Liver (tissue), 9 donors: ENCODE data around the gene NTPCR. TPM values are rescaled to one million over a fixed set of nuclear protein-coding genes. Genes with fewer than 3 reads are reported as not detected.
"Not testable (repeated sequence)": the region's sequence is repeated elsewhere in the genome, so short reads cannot be mapped to it uniquely, and the experiment has no call there.

Experiments used
- DNase-seq: peaks from one replicate; pipeline ENCODE4 v3.0.0-alpha.2; 2017; ENCODE audit warnings: low spot score
- H3K27ac ChIP-seq, 2 donors: one replicate each; pipeline ENCODE4 v1.7.0; 2013; ENCODE audit warnings: inconsistent platforms in 2 of 2, low read length in 2 of 2, control low read depth in 1 of 2, low read depth in 1 of 2, mild to moderate bottlenecking in 1 of 2
- H3K27me3 ChIP-seq, 4 donors: one replicate each; pipeline versions ENCODE4 v1.6.1 to v1.7.0; 2013; ENCODE audit warnings: low read length in 3 of 4, inconsistent platforms in 1 of 4, mild to moderate bottlenecking in 1 of 4, moderate library complexity in 1 of 4; ENCODE audit not compliant: control insufficient read depth in 4 of 4, insufficient read depth in 4 of 4
- H3K36me3 ChIP-seq, 4 donors: one replicate each; pipeline versions ENCODE4 v1.6.1 to v1.7.0; 2013; ENCODE audit warnings: low read length in 3 of 4, mild to moderate bottlenecking in 3 of 4, low read depth in 1 of 4, moderate library complexity in 1 of 4; ENCODE audit not compliant: control insufficient read depth in 4 of 4, insufficient read depth in 3 of 4
- H3K4me1 ChIP-seq, 4 donors: one replicate each; pipeline versions ENCODE4 v1.6.1 to v1.7.0; 2013; ENCODE audit warnings: low read length in 3 of 4, mild to moderate bottlenecking in 3 of 4, moderate library complexity in 1 of 4; ENCODE audit not compliant: control insufficient read depth in 4 of 4, insufficient read depth in 4 of 4
- H3K4me3 ChIP-seq, 3 donors: one replicate each; pipeline versions ENCODE4 v1.6.1 to v1.7.0; 2013; ENCODE audit warnings: low read length in 3 of 3, control low read depth in 1 of 3, low read depth in 1 of 3, mild to moderate bottlenecking in 1 of 3
- H3K9ac ChIP-seq, 2 donors: one replicate each; pipeline ENCODE4 v1.7.0; 2013; ENCODE audit warnings: low read length in 2 of 2, mild to moderate bottlenecking in 2 of 2, moderate library complexity in 2 of 2, control low read depth in 1 of 2, low read depth in 1 of 2
- H3K9me3 ChIP-seq, 4 donors: one replicate each; pipeline versions ENCODE4 v1.6.1 to v1.7.0; 2013; ENCODE audit warnings: low read length in 3 of 4; ENCODE audit not compliant: control insufficient read depth in 4 of 4
- EGR1 ChIP-seq, 2 donors: IDR thresholded peaks; 2 replicates each; pipeline ENCODE4 v1.6.1; 2016 to 2018; ENCODE audit warnings: antibody characterized with exemption in 2 of 2, low read depth in 2 of 2
- FOXA1 ChIP-seq: IDR thresholded peaks from 2 replicates; pipeline ENCODE4 v1.6.1; 2016; ENCODE audit warnings: antibody characterized with exemption
- FOXA2 ChIP-seq: IDR thresholded peaks from 2 replicates; pipeline ENCODE4 v1.6.1; 2016; ENCODE audit warnings: antibody characterized with exemption
- HNF4A ChIP-seq, 2 donors: conservative IDR thresholded peaks; 2 replicates each; pipeline ENCODE4 v1.6.1; 2016; ENCODE audit warnings: antibody characterized with exemption in 2 of 2, mild to moderate bottlenecking in 2 of 2
- HNF4G ChIP-seq: IDR thresholded peaks from 2 replicates; pipeline ENCODE4 v1.6.1; 2016; ENCODE audit warnings: antibody characterized with exemption
- JUND ChIP-seq, 2 donors: IDR thresholded peaks; 2 replicates each; pipeline ENCODE4 v1.6.1; 2016; ENCODE audit warnings: antibody characterized with exemption in 2 of 2
- NR2F2 ChIP-seq: IDR thresholded peaks from 2 replicates; pipeline ENCODE4 v1.6.1; 2016; ENCODE audit warnings: antibody characterized with exemption
- RAD21 ChIP-seq, 2 donors: IDR thresholded peaks; 2 replicates each; pipeline ENCODE4 v1.6.1; 2016; ENCODE audit warnings: antibody characterized with exemption in 2 of 2, mild to moderate bottlenecking in 2 of 2
- REST ChIP-seq: IDR thresholded peaks from 2 replicates; pipeline ENCODE4 v1.6.1; 2016; ENCODE audit warnings: antibody characterized with exemption, mild to moderate bottlenecking
- RXRA ChIP-seq, 2 donors: IDR thresholded peaks; 2 replicates each; pipeline ENCODE4 v1.6.1; 2017 to 2018; ENCODE audit warnings: antibody characterized with exemption in 2 of 2, mild to moderate bottlenecking in 1 of 2
- YY1 ChIP-seq: IDR thresholded peaks from 2 replicates; pipeline ENCODE4 v1.6.1; 2016; ENCODE audit warnings: antibody characterized with exemption, mild to moderate bottlenecking
- ZBTB33 ChIP-seq: IDR thresholded peaks from 2 replicates; pipeline ENCODE4 v1.6.1; 2016; ENCODE audit warnings: antibody characterized with exemption
- WGBS: extraction: QIAGEN DNeasy Blood & Tissue Kit; methylation state at CpG from one replicate; pipeline ENCODE4 v1.1.7; 2013; 5-methylcytosine and 5-hydroxymethylcytosine counted together
- polyA plus RNA-seq, 2 donors: library from polyadenylated mRNA; stranded (reverse) in 1 of 2; unstranded in 1 of 2; fragments of 200-250 nt in 1 of 2; fragments of >200 nt in 1 of 2; fragmentation: Nextera tagmentation in 1 of 2; extraction: Ambion mirVana in 1 of 2; gene quantifications; one replicate each; pipeline versions ENCODE4 v1.2.1 to v1.2.3, GENCODE V29; 2013 to 2015
- total RNA-seq, 2 donors: library from RNA; depleted of rRNA; stranded (reverse); fragments of >200 nt; gene quantifications; one replicate each; pipeline ENCODE4 v1.2.3, GENCODE V29; 2014
- TF ChIP-seq, protein P1 (sequence below): fragments of 150-350 bp; IDR thresholded peaks from 2 replicates; pipeline ENCODE4 v1.5.1; 2017; ENCODE audit warnings: improper control_type of control experiment, low read depth, low read length; ENCODE audit not compliant: missing input control
- TF ChIP-seq, protein P2 (sequence below): IDR thresholded peaks from 2 replicates; pipeline ENCODE4 v1.6.1; 2016; ENCODE audit warnings: antibody characterized with exemption
- donor health status: healthy.
- donor health status: healthy.
- donor health status: healthy.
- donor health status: healthy.
- donor health status: healthy.

The NTPCR gene
- total and polyA plus RNA-seq, 4 donors: 7.2 to 37.2 (median 19.2) TPM

DNA sequence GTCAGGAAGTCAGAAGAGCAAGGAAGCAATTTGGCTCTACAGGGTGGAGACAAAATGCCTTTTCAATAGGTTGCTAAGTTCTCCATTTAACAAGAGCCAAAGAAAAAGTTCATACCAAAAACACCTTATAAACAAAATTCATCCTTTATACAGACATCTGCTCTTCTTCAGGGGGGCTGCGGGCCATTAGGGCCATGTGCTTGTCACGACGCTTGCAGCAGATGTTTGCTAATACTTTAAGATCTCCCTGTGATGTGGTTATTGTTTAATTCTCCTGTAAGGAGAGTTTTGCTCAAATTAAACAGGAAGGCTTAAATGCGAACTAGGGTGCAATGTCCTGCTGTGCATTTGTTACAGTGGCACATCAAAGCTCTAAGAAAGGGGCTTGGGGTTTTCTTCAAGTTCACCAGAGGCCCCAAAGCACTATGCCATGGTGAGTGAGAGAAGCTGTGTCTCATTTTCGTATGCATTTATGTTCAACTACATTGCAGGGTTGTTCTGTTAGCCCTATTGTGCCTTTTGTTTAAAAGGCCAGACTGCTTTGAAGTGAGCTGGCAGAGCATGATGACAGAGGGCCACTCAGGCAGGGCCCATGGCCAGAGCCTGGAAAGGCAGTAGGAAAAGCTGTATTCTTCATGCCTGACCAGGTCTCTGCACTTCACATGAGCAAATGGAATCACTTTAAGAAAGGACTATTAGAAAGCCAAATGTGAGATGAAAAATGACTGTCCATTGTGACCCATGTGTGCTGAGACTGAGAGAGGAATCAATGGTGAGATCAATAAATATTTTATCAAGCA lies 24.8 kb upstream of the NTPCR start:
- 80% methylated on average over 5 of the region's 5 CpGs for WGBS

GRCh38 chr1:232927166-232927565 lies 23.2 kb upstream of the NTPCR start:
- H3K4me3 ChIP-seq, H3K9me3 ChIP-seq, H3K27ac ChIP-seq, H3K9ac ChIP-seq, DNase-seq, H3K27me3 ChIP-seq, H3K4me1 ChIP-seq, H3K36me3 ChIP-seq: not testable (repeated sequence)
- WGBS: 85% methylated on average over 6 of the region's 6 CpGs

More for the DNA sequence above, 24.8 kb upstream of the NTPCR start:
- DNase-seq: no peak
- no peak overlapping the region for H3K9ac ChIP-seq
- no peaks in the 10 kb centered on the region for H3K36me3 ChIP-seq
- H3K4me3 ChIP-seq: no peak overlapping the region
- no peak overlapping the region for H3K27ac ChIP-seq
- no peaks in the 10 kb centered on the region for H3K9me3 ChIP-seq
- no peaks in the 10 kb centered on the region for H3K4me1 ChIP-seq
- TF ChIP-seq FOXA2 (no peak), RAD21 (IDR thresholded peaks at IDR 0.05) (no peak), EGR1 (IDR thresholded peaks at IDR 0.05; ENCODE audit: low read depth in 2 of 2) (no peak), FOXA1 (no peak), ZBTB33 (no peak), HNF4A (conservative IDR thresholded peaks at IDR 0.05) (no peak), RXRA (IDR thresholded peaks at IDR 0.05) (no peak), YY1 (no peak), HNF4G (no peak), JUND (IDR thresholded peaks at IDR 0.05) (no peak), NR2F2 (no peak), REST (no peak)
- TF ChIP-seq, protein P1, sequence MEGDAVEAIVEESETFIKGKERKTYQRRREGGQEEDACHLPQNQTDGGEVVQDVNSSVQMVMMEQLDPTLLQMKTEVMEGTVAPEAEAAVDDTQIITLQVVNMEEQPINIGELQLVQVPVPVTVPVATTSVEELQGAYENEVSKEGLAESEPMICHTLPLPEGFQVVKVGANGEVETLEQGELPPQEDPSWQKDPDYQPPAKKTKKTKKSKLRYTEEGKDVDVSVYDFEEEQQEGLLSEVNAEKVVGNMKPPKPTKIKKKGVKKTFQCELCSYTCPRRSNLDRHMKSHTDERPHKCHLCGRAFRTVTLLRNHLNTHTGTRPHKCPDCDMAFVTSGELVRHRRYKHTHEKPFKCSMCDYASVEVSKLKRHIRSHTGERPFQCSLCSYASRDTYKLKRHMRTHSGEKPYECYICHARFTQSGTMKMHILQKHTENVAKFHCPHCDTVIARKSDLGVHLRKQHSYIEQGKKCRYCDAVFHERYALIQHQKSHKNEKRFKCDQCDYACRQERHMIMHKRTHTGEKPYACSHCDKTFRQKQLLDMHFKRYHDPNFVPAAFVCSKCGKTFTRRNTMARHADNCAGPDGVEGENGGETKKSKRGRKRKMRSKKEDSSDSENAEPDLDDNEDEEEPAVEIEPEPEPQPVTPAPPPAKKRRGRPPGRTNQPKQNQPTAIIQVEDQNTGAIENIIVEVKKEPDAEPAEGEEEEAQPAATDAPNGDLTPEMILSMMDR: no peak
- TF ChIP-seq, protein P2, sequence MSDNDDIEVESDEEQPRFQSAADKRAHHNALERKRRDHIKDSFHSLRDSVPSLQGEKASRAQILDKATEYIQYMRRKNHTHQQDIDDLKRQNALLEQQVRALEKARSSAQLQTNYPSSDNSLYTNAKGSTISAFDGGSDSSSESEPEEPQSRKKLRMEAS: no peak
- no peaks in the 10 kb centered on the region for H3K27me3 ChIP-seq
